OCI-LY7 (cell line): ENCODE data around the gene SPTAN1.

ENCODE experiments used
- EZH2phosphoT487 ChIP-seq: fragments of 200-600 bp; sonication (generic); IDR thresholded peaks from 2 replicates; pipeline ENCODE4 v1.6.1; 2018; ENCODE audit warnings: low read depth, borderline replicate concordance, mild to moderate bottlenecking, mixed run types, antibody characterized with exemption, low read length, moderate library complexity, mixed read lengths
- TF ChIP-seq, protein P1 (sequence below): fragments of 200-600 bp; sonication (generic); conservative IDR thresholded peaks from 2 replicates; pipeline ENCODE4 v1.5.1; 2014; ENCODE audit warnings: mild to moderate bottlenecking, antibody characterized with exemption, low read length, moderate library complexity, mixed read lengths

DNA sequence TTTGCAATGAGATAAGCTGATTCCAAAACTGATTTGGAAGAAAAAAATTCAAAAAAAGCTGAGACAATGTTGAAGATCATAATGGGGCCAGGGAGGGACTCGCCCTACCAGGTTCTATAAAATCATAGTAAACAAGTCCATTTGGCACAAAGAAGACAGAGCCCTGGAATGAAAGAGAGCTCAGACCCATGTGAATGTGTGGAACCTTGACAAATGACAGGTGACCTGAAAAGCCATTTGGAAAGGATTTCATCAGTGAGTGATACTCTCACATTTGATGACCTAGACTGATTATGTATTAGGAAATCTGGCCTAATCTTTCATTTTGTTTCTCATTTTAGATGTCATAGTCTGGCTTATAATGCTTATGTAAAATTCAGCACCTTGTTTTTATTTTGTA lies 26.8 kb downstream of the SPTAN1 start:
- TF ChIP-seq, protein P1, sequence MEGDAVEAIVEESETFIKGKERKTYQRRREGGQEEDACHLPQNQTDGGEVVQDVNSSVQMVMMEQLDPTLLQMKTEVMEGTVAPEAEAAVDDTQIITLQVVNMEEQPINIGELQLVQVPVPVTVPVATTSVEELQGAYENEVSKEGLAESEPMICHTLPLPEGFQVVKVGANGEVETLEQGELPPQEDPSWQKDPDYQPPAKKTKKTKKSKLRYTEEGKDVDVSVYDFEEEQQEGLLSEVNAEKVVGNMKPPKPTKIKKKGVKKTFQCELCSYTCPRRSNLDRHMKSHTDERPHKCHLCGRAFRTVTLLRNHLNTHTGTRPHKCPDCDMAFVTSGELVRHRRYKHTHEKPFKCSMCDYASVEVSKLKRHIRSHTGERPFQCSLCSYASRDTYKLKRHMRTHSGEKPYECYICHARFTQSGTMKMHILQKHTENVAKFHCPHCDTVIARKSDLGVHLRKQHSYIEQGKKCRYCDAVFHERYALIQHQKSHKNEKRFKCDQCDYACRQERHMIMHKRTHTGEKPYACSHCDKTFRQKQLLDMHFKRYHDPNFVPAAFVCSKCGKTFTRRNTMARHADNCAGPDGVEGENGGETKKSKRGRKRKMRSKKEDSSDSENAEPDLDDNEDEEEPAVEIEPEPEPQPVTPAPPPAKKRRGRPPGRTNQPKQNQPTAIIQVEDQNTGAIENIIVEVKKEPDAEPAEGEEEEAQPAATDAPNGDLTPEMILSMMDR, result no peak
- no peak for TF ChIP-seq EZH2phosphoT487
